GM12878 (cell line): Measurements from ENCODE around the gene HSBP1L1. TPM values are rescaled to one million over a fixed set of nuclear protein-coding genes. Genes with fewer than 3 reads are reported as not detected.
A peak's percentile ranks its signal among the peaks of the same experiment; 100 is the strongest.

Experiments
- BACH1 ChIP-seq: fragments of 450-650 bp; IDR thresholded peaks from 2 replicates; pipeline ENCODE4 v1.6.1; 2017; ENCODE audit warnings: mild to moderate bottlenecking, borderline replicate concordance
- BRCA1 ChIP-seq: IDR thresholded peaks from 2 replicates; pipeline ENCODE4 v1.6.1; 2011; ENCODE audit warnings: low read depth, low read length, improper control_type of control experiment
- CBFB ChIP-seq: IDR thresholded peaks from 2 replicates; pipeline ENCODE4 v1.6.1; 2016; ENCODE audit warnings: antibody characterized with exemption, low read depth
- CHD2 ChIP-seq: IDR thresholded peaks from 2 replicates; pipeline ENCODE4 v1.6.1; 2011; ENCODE audit warnings: low read depth, low read length, improper control_type of control experiment, borderline replicate concordance
- DPF2 ChIP-seq: fragments of 450-650 bp; IDR thresholded peaks from 2 replicates; pipeline ENCODE4 v1.6.1; 2017; ENCODE audit warnings: mild to moderate bottlenecking
- E2F8 ChIP-seq: fragments of 450-650 bp; IDR thresholded peaks from 2 replicates; pipeline ENCODE4 v1.6.1; 2018; ENCODE audit warnings: mild to moderate bottlenecking, low read depth, moderate library complexity; ENCODE audit not compliant: partially characterized antibody
- MTA2 ChIP-seq: fragments of 450-650 bp; IDR thresholded peaks from 2 replicates; pipeline ENCODE4 v1.6.1; 2016; ENCODE audit warnings: low read depth, mild to moderate bottlenecking, moderate library complexity
- POLR2AphosphoS2 ChIP-seq: IDR thresholded peaks from 2 replicates; pipeline ENCODE4 v1.6.1; 2011; ENCODE audit warnings: low read depth, mild to moderate bottlenecking, low read length, improper control_type of control experiment, moderate library complexity
- SMAD5 ChIP-seq: IDR thresholded peaks from 2 replicates; pipeline ENCODE4 v1.6.1; 2016; ENCODE audit warnings: antibody characterized with exemption, low read depth
- SMARCA5 ChIP-seq: fragments of 450-650 bp; IDR thresholded peaks from 2 replicates; pipeline ENCODE4 v1.6.1; 2017; ENCODE audit warnings: mild to moderate bottlenecking
- SUPT20H ChIP-seq: IDR thresholded peaks from 2 replicates; pipeline ENCODE4 v1.6.1; 2011; ENCODE audit warnings: low read depth, mild to moderate bottlenecking, low read length, moderate library complexity, borderline replicate concordance; ENCODE audit not compliant: control insufficient read depth
- TAF1 ChIP-seq: IDR thresholded peaks from 2 replicates; pipeline ENCODE4 v1.6.1; 2011; ENCODE audit warnings: mild to moderate bottlenecking, low read depth, low read length, borderline replicate concordance
- YY1 ChIP-seq: IDR thresholded peaks from 2 replicates; pipeline ENCODE4 v1.6.1; 2011; ENCODE audit warnings: low read depth, mild to moderate bottlenecking, low read length
- ZNF622 ChIP-seq: fragments of 450-650 bp; IDR thresholded peaks from 2 replicates; pipeline ENCODE4 v1.6.1; 2017; ENCODE audit warnings: mild to moderate bottlenecking, inconsistent platforms
- ZSCAN29 ChIP-seq: fragments of 450-650 bp; IDR thresholded peaks from 2 replicates; pipeline ENCODE4 v1.6.1; 2017; ENCODE audit warnings: mild to moderate bottlenecking, moderate library complexity
- polyA plus RNA-seq, 11 experiments: library from polyadenylated mRNA; depleted of rRNA in 4 of 11; unstranded in 6 of 11; stranded (reverse) in 5 of 11; fragments of >200 nt; fragmentation: Nextera tagmentation in 4 of 11; fragmentation: Illumina TruSeq in 1 of 11; extraction: Ambion mirVana in 4 of 11; extraction: Trizol in 1 of 11; gene quantifications; 1 replicate in 1 of 11; 2 replicates in 10 of 11; pipeline versions ENCODE4 v1.2.1 to v1.2.3, GENCODE V29; 2011 to 2016; ENCODE audit warnings: inconsistent platforms in 2 of 11, missing spikeins in 2 of 11, low read depth in 1 of 11
- total RNA-seq, 4 experiments: library from RNA; depleted of rRNA in 3 of 4; stranded (reverse); fragments of >200 nt in 3 of 4; fragmentation: Illumina TruSeq in 1 of 4; extraction: Trizol in 1 of 4; gene quantifications; 2 replicates each; pipeline versions ENCODE4 v1.2.1 to v1.2.3, GENCODE V29; 2013 to 2021
- TF ChIP-seq, protein P1 (sequence below): fragments of 150-350 bp; IDR thresholded peaks from 2 replicates; pipeline ENCODE4 v1.6.1; 2014; ENCODE audit warnings: mild to moderate bottlenecking, low read depth, low read length
- TF ChIP-seq, protein P2 (sequence below): fragments of 450-650 bp; IDR thresholded peaks from 2 replicates; pipeline ENCODE4 v1.6.1; 2017; ENCODE audit warnings: mild to moderate bottlenecking, low read depth, inconsistent platforms; ENCODE audit not compliant: poor library complexity, severe bottlenecking
- TF ChIP-seq, protein P3 (sequence below): fragments of 450-650 bp; IDR thresholded peaks from 2 replicates; pipeline ENCODE4 v1.6.1; 2017; ENCODE audit warnings: antibody characterized with exemption, mild to moderate bottlenecking, moderate library complexity

HSBP1L1 gene
- total and polyA plus RNA-seq, 10 of the 15 experiments (the other 5 are each of a cell fraction or from before 2014, with no cell fraction given) = 0.97 to 14.0 (median 6.9) TPM; not detected in 1

DNA sequence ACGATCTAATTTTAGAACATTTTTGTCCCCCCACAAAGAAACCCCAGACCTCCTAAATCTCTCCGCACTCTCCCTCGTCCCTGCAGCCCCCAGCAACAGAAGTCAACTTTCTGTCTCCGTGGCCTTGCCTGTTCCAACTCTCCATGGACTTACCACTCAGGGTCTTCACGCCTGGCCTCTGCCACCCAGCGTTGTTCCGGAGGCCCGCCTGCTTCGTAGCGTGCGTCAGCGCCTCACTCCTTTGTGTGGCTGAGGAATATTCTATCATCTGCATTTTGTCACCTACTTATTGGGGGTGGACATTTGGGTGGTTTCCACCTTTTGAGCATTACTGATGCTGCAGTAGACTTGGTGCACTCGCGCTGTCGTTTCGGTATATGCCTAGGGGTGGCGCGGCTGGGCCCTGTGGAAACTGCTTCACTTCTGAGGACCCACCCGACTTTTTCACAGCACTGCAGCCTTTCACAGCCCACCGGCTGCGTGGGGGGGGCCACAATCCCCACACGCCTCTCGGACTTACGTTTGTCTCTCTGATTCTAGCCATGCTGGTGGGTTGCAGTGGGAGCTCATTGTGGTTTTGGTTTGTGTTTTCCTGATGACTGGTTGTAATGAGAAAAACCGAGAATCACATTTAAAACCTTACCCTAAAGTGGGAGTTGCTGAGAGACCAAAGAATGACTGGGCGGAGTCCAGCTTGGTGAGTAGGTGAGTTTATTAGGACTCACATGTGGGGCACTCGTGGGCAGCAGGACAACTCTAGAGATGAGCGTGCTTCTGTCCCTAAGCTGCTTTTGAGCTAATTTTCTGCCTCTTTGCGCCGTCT is 1.4 kb upstream of the HSBP1L1 start (continued):
- TF ChIP-seq ZNF622 = no peak
- TF ChIP-seq SMARCA5 = no peak
- TF ChIP-seq SUPT20H = no peak
- TF ChIP-seq E2F8 = peak; percentile 45
- no peak for TF ChIP-seq POLR2AphosphoS2
- TF ChIP-seq, protein P1, sequence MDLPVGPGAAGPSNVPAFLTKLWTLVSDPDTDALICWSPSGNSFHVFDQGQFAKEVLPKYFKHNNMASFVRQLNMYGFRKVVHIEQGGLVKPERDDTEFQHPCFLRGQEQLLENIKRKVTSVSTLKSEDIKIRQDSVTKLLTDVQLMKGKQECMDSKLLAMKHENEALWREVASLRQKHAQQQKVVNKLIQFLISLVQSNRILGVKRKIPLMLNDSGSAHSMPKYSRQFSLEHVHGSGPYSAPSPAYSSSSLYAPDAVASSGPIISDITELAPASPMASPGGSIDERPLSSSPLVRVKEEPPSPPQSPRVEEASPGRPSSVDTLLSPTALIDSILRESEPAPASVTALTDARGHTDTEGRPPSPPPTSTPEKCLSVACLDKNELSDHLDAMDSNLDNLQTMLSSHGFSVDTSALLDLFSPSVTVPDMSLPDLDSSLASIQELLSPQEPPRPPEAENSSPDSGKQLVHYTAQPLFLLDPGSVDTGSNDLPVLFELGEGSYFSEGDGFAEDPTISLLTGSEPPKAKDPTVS = no peak
- TF ChIP-seq MTA2 = peak; percentile 85
- TF ChIP-seq TAF1 = peak; percentile 53; the same call in 1 of the 2 replicates
- TF ChIP-seq BRCA1 = no peak
- TF ChIP-seq BACH1 = peak; percentile 95
- no peak for TF ChIP-seq SMAD5
- 0 out of 2 replicates have a peak, but pooled peaks have one; percentile 39 for TF ChIP-seq YY1
- TF ChIP-seq, protein P2, sequence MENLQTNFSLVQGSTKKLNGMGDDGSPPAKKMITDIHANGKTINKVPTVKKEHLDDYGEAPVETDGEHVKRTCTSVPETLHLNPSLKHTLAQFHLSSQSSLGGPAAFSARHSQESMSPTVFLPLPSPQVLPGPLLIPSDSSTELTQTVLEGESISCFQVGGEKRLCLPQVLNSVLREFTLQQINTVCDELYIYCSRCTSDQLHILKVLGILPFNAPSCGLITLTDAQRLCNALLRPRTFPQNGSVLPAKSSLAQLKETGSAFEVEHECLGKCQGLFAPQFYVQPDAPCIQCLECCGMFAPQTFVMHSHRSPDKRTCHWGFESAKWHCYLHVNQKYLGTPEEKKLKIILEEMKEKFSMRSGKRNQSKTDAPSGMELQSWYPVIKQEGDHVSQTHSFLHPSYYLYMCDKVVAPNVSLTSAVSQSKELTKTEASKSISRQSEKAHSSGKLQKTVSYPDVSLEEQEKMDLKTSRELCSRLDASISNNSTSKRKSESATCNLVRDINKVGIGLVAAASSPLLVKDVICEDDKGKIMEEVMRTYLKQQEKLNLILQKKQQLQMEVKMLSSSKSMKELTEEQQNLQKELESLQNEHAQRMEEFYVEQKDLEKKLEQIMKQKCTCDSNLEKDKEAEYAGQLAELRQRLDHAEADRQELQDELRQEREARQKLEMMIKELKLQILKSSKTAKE = peak; percentile 77
- TF ChIP-seq, protein P3, sequence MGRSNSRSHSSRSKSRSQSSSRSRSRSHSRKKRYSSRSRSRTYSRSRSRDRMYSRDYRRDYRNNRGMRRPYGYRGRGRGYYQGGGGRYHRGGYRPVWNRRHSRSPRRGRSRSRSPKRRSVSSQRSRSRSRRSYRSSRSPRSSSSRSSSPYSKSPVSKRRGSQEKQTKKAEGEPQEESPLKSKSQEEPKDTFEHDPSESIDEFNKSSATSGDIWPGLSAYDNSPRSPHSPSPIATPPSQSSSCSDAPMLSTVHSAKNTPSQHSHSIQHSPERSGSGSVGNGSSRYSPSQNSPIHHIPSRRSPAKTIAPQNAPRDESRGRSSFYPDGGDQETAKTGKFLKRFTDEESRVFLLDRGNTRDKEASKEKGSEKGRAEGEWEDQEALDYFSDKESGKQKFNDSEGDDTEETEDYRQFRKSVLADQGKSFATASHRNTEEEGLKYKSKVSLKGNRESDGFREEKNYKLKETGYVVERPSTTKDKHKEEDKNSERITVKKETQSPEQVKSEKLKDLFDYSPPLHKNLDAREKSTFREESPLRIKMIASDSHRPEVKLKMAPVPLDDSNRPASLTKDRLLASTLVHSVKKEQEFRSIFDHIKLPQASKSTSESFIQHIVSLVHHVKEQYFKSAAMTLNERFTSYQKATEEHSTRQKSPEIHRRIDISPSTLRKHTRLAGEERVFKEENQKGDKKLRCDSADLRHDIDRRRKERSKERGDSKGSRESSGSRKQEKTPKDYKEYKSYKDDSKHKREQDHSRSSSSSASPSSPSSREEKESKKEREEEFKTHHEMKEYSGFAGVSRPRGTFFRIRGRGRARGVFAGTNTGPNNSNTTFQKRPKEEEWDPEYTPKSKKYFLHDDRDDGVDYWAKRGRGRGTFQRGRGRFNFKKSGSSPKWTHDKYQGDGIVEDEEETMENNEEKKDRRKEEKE = no peak
- TF ChIP-seq ZSCAN29 = no peak
- TF ChIP-seq DPF2 = peak; percentile 76; the same call in 1 of the 2 replicates
- TF ChIP-seq CHD2 = no peak
- TF ChIP-seq CBFB = peak; percentile 94
